HCT116 (cell line): ENCODE measurements around the gene ZNF112. TPM values are rescaled to one million over a fixed set of nuclear protein-coding genes. Genes with fewer than 3 reads are reported as not detected.

ENCODE experiments used
- ATAC-seq: fragments of 200-7000 bp; cut with Tn5 transposase; 2 replicates; pipeline ENCODE4 v1.9.1; 2020; ENCODE audit warnings: mild to moderate bottlenecking, moderate library complexity
- BruUV-seq: library from RNA; stranded (reverse); fragments of 400-500 nt; replicated peaks from 2 replicates; lab custom pipeline; 2021; lab: Mats Ljungman, UMichigan
- CTCF ChIA-PET: fragments of 300-600 bp; sonication (Branson Sonifier 250); formaldehyde crosslinking; loops from one replicate; lab custom pipeline; 2021; ENCODE audit warnings: antibody characterized with exemption; lab: Charles Lee
- POLR2A ChIA-PET: fragments of 300-600, 350-600 bp; sonication (Branson Sonifier 250); formaldehyde crosslinking; loops from one replicate; lab custom pipeline; 2021; ENCODE audit warnings: antibody characterized with exemption; lab: Charles Lee
- RAD21 ChIA-PET, 2 experiments: fragments of 300-600 bp; sonication (Branson Sonifier 250); formaldehyde crosslinking; loops; one replicate each; lab custom pipeline; 2023; ENCODE audit warnings: low total read pairs in 2 of 2; ENCODE audit not compliant: uncharacterized antibody in 2 of 2, unreplicated experiment in 2 of 2, low non-redundant PET in 1 of 2; lab: Charles Lee
- DNase-seq: peaks from one replicate; pipeline ENCODE4 v3.0.0-alpha.2; 2010; ENCODE audit warnings: low read depth, low spot score
- H2AFZ ChIP-seq: fragments of 200-600 bp; shearing (Covaris generic), sonication (generic); 2 replicates; pipeline ENCODE4 v1.6.1; 2017; ENCODE audit warnings: low read depth, mixed run types, mixed read lengths, antibody characterized with exemption, low read length; ENCODE audit not compliant: poor library complexity, severe bottlenecking
- H3K27ac ChIP-seq: 2 replicates; pipeline ENCODE4 v1.5.1; 2012; ENCODE audit warnings: low read depth, low read length
- H3K27me3 ChIP-seq: fragments of 200-600 bp; sonication (generic); 2 replicates; pipeline ENCODE4 v1.6.1; 2016; ENCODE audit warnings: mixed run types, low read length, mixed read lengths; ENCODE audit not compliant: insufficient read depth
- H3K36me3 ChIP-seq, 2 experiments: fragments of 200-500 bp in 1 of 2; fragments of 200-600 bp in 1 of 2; sonication (Bioruptor generic) in 1 of 2; sonication (generic) in 1 of 2; 2 replicates each; pipeline versions ENCODE4 v1.5.1 to v1.6.1; 2014 to 2016; ENCODE audit warnings: low read length in 2 of 2, inconsistent platforms in 1 of 2, mixed read lengths in 1 of 2, mixed run types in 1 of 2; ENCODE audit not compliant: insufficient read depth in 2 of 2, control insufficient read depth in 1 of 2
- H3K4me1 ChIP-seq, 2 experiments: fragments of 200-600 bp in 1 of 2; sonication (generic) in 1 of 2; 2 replicates each; pipeline versions ENCODE4 v1.5.1 to v1.6.1; 2012 to 2017; ENCODE audit warnings: low read length in 2 of 2, inconsistent platforms in 1 of 2, mild to moderate bottlenecking in 1 of 2, mixed read lengths in 1 of 2, mixed run types in 1 of 2, moderate library complexity in 1 of 2; ENCODE audit not compliant: insufficient read depth in 2 of 2, control insufficient read depth in 1 of 2
- H3K4me2 ChIP-seq: fragments of 200-600 bp; sonication (generic); 2 replicates; pipeline ENCODE4 v1.6.1; 2017; ENCODE audit warnings: mixed run types, low read length, mixed read lengths
- H3K4me3 ChIP-seq, 2 experiments: fragments of 200-600 bp in 1 of 2; sonication (generic) in 1 of 2; replicated peaks in 1 of 2; 2 replicates each; pipeline ENCODE4 v1.5.1; 2011 to 2016; ENCODE audit warnings: low read length in 2 of 2, control low read depth in 1 of 2, low read depth in 1 of 2, mild to moderate bottlenecking in 1 of 2, mixed read lengths in 1 of 2, mixed run types in 1 of 2
- H3K79me2 ChIP-seq: fragments of 200-600 bp; sonication (generic); 2 replicates; pipeline ENCODE4 v1.6.1; 2017; ENCODE audit warnings: mild to moderate bottlenecking, mixed run types, low read length, moderate library complexity, mixed read lengths; ENCODE audit not compliant: insufficient read depth
- H3K9ac ChIP-seq: fragments of 200-600 bp; sonication (generic); 2 replicates; pipeline ENCODE4 v1.6.1; 2016; ENCODE audit warnings: low read length, mixed read lengths
- H3K9me2 ChIP-seq: fragments of 200-600 bp; sonication (generic), shearing (Covaris generic); 2 replicates; pipeline ENCODE4 v1.6.1; 2017; ENCODE audit warnings: mixed run types, mild to moderate bottlenecking, moderate library complexity; ENCODE audit not compliant: insufficient read depth
- H3K9me3 ChIP-seq, 2 experiments: fragments of 200-500 bp in 1 of 2; fragments of 200-600 bp in 1 of 2; sonication (Bioruptor generic) in 1 of 2; sonication (generic) in 1 of 2; 2 replicates each; pipeline ENCODE4 v1.6.1; 2014 to 2017; ENCODE audit warnings: low read length in 2 of 2, mixed read lengths in 2 of 2, inconsistent platforms in 1 of 2, low read depth in 1 of 2, mild to moderate bottlenecking in 1 of 2, mixed run types in 1 of 2, moderate library complexity in 1 of 2; ENCODE audit not compliant: control insufficient read depth in 1 of 2, insufficient read depth in 1 of 2
- H4K20me1 ChIP-seq: fragments of 200-600 bp; sonication (generic), shearing (Covaris generic); 2 replicates; pipeline ENCODE4 v1.6.1; 2017; ENCODE audit warnings: mixed run types, mild to moderate bottlenecking, moderate library complexity; ENCODE audit not compliant: insufficient read depth
- FOSL1 ChIP-seq: IDR thresholded peaks from 2 replicates; pipeline ENCODE4 v1.6.1; 2012; ENCODE audit warnings: low read depth
- ZBTB33 ChIP-seq: IDR thresholded peaks from 2 replicates; pipeline ENCODE4 v1.6.1; 2011; ENCODE audit warnings: mild to moderate bottlenecking, low read length, moderate library complexity; ENCODE audit not compliant: insufficient replicate concordance; ENCODE audit errors: extremely low read depth
- ZFX ChIP-seq: fragments of 450-650 bp; IDR thresholded peaks from 2 replicates; pipeline ENCODE4 v1.6.1; 2017
- ZNF274 ChIP-seq: fragments of 200-500 bp; sonication (Bioruptor generic); IDR thresholded peaks from 2 replicates; pipeline ENCODE4 v1.6.1; 2014; ENCODE audit warnings: mild to moderate bottlenecking, low read depth, low read length, inconsistent platforms
- intact Hi-C: fragments of 100-400 bp; cut with micrococcal nuclease; formaldehyde crosslinking; loops from 2 replicates; pipeline ENCODE4 v1.10.0; 2022
- total RNA-seq: library from RNA; stranded (reverse); gene quantifications from one replicate; pipeline ENCODE4 v1.2.1, GENCODE V29; 2021; ENCODE audit not compliant: unreplicated experiment

The ZNF112 gene
- total RNA-seq, 1 experiment from 2014 or later, result 3.6 TPM

GRCh38 chr19:44277331-44277730, 79.1 kb downstream of the ZNF112 start:
- no peaks in the 10 kb centered on the region for H3K27me3 ChIP-seq
- H3K4me2 ChIP-seq, result no peak overlapping the region
- H4K20me1 ChIP-seq, result no peaks in the 10 kb centered on the region
- no peak overlapping the region for H3K4me3 ChIP-seq
- ChIA-PET CTCF (no interaction called here), POLR2A (no interaction called here), RAD21 (no interaction called here)
- peaks cover 0 to 7% of the 10 kb centered on the region in 2 experiments; a peak in 2 of 4 replicates for H3K9me3 ChIP-seq
- no peak overlapping the region for H2AFZ ChIP-seq
- H3K9me2 ChIP-seq, result no peaks in the 10 kb centered on the region
- TF ChIP-seq ZBTB33 (no peak), ZNF274 (no peak), ZFX (no peak), FOSL1 (no peak)
- ATAC-seq (no peak), DNase-seq (no peak)
- 0 out of 4 replicates have a peak, but pooled peaks cover 0 to 3% of the 10 kb centered on the region in 2 experiments for H3K36me3 ChIP-seq
- H3K9ac ChIP-seq, result no peak overlapping the region
- no peaks in the 10 kb centered on the region for H3K4me1 ChIP-seq
- intact Hi-C loops, result no loop called here
- H3K79me2 ChIP-seq, result no peaks in the 10 kb centered on the region
- no peak overlapping the region for H3K27ac ChIP-seq
- no TSS peak for BruUV-seq

Other genes starting within 250 kb of the ZNF112 start
- 2.8 TPM for gene ZNF225, start 243.3 kb downstream of the ZNF112 start, total RNA-seq
- 3.4 TPM for gene ZNF234, start 215.1 kb downstream of the ZNF112 start, total RNA-seq
- gene ZNF226, start 191.6 kb downstream of the ZNF112 start, total RNA-seq, result 17.4 TPM
- 14.4 TPM for gene ZNF227, start 144.1 kb downstream of the ZNF112 start, total RNA-seq
- 0.30 TPM for gene ZNF233, start 96.8 kb downstream of the ZNF112 start, total RNA-seq
- gene ZNF235, start 51.7 kb downstream of the ZNF112 start, total RNA-seq, result 5.7 TPM
- not detected for gene ZNF285, start 44.9 kb upstream of the ZNF112 start, total RNA-seq
- not detected for gene ZNF229, start 91.8 kb upstream of the ZNF112 start, total RNA-seq
- gene ZNF180, start 143.8 kb upstream of the ZNF112 start, total RNA-seq, result 7.3 TPM
- gene CEACAM20, start 173.0 kb upstream of the ZNF112 start, total RNA-seq, result not detected